PFSK-1 (cell line): ENCODE measurements around the gene CD300LB.

Source experiments
- FOXP2 ChIP-seq: optimal IDR thresholded peaks from 2 replicates; pipeline ENCODE3; 2011; ENCODE audit warnings: borderline replicate concordance, control low read depth, inconsistent platforms; ENCODE audit not compliant: insufficient read depth; ENCODE audit errors: extremely low read length, extremely low read depth
- POLR2AphosphoS5 ChIP-seq: IDR thresholded peaks from 2 replicates; pipeline ENCODE4 v1.6.1; 2012; ENCODE audit warnings: low read depth, mild to moderate bottlenecking, control low read depth, low read length, moderate library complexity
- REST ChIP-seq, 2 experiments: IDR thresholded peaks; 2 replicates each; pipeline versions ENCODE4 v1.6.1 to v1.8.0; 2011 to 2012; ENCODE audit warnings: low read depth in 2 of 2, low read length in 2 of 2, control low read depth in 1 of 2, inconsistent platforms in 1 of 2, mild to moderate bottlenecking in 1 of 2, moderate library complexity in 1 of 2; ENCODE audit not compliant: insufficient read depth in 1 of 2
- SIN3A ChIP-seq: IDR thresholded peaks from 2 replicates; pipeline ENCODE4 v1.6.1; 2012; ENCODE audit warnings: mild to moderate bottlenecking, low read length, moderate library complexity, borderline replicate concordance; ENCODE audit not compliant: insufficient read depth
- TAF1 ChIP-seq: IDR thresholded peaks from 2 replicates; pipeline ENCODE4 v1.6.1; 2012; ENCODE audit warnings: low read length, control low read depth, borderline replicate concordance; ENCODE audit not compliant: insufficient read depth

DNA sequence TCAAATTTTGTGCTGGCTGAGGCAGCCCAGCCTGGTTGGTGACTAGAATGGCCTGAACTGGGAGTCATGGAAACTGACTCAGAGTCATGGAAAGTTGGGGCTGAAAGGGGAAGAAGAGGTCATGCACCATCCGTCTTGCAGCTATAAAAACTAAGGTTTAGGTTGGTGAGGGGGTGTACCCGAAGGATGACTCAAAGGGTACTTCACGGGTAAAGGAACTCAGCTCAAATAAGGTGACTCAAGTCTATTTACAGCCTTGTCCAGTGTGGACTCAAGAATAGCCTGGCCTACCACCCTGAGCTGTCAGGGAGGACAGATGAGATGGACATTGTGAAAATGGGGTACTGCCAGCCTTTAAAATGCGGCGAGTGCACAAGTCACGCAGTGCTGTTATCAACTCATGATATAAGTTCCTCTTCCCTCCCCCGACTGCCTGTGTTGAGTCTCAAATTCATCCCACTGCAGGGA lies 18.6 kb downstream of the CD300LB start:
- TF ChIP-seq REST (IDR thresholded peaks at IDR 0.05; ENCODE audit: insufficient read depth in 1 of 2, low read depth in 2 of 2, low read length in 2 of 2) (no peak), TAF1 (no peak), POLR2AphosphoS5 (no peak), FOXP2 (no peak), SIN3A (no peak)
